ENCODE results near the gene FRMD7.

DNA sequence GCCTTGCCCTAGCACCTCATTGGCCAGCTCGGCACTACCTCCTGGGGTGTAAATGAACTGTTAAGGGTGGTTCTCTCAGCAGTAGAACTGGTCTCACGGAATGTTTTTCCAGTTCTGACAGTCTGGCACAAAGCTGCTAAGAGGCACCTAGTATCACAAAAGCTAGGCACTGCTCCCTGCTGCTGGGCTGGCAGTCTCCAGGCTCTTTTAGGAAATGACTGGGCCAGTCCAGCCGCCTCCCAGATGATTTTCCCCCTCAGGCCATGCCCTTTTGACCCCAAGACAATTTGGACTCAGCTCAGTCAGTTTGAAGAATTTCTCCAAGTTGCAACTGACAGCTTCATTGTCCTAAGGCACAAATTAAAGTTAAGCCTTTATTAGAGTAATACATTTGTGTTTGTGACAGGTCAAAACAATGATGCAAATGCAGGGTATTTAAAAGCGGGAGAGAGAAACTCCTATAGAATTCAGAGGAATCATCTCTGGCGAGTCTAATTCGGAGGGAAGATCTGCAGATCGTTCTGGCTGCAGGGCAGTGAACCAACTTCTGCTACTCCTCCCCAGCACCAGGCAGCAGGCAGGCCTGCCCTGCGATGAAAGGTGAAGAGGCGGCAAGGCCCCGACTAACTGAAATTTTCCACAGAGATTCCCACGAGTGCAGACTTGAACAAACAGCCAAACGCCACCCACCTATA lies 7.9 kb downstream of the FRMD7 start:
- TF ChIP-seq, protein P1, sequence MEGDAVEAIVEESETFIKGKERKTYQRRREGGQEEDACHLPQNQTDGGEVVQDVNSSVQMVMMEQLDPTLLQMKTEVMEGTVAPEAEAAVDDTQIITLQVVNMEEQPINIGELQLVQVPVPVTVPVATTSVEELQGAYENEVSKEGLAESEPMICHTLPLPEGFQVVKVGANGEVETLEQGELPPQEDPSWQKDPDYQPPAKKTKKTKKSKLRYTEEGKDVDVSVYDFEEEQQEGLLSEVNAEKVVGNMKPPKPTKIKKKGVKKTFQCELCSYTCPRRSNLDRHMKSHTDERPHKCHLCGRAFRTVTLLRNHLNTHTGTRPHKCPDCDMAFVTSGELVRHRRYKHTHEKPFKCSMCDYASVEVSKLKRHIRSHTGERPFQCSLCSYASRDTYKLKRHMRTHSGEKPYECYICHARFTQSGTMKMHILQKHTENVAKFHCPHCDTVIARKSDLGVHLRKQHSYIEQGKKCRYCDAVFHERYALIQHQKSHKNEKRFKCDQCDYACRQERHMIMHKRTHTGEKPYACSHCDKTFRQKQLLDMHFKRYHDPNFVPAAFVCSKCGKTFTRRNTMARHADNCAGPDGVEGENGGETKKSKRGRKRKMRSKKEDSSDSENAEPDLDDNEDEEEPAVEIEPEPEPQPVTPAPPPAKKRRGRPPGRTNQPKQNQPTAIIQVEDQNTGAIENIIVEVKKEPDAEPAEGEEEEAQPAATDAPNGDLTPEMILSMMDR (conservative IDR thresholded peaks at IDR 0.05; ENCODE audit: low read depth, low read length), result no peak
- TF ChIP-seq EZH2 (IDR thresholded peaks at IDR 0.05; ENCODE audit: borderline replicate concordance, low read depth, low read length, poor library complexity, severe bottlenecking), result no peak

All from A673 (cell line).